CD1c-positive myeloid dendritic cell (primary cell): ENCODE results near the gene RPS21.

Source experiments
- DNase-seq: peaks from one replicate; pipeline ENCODE4 v3.0.0-alpha.2; 2016; ENCODE audit errors: extremely low spot score

RPS21 gene

GRCh38 chr20:62378215-62378614 lies 8.7 kb upstream of the RPS21 start:
- no peak for DNase-seq

GRCh38 chr20:62381202-62381797 lies 5.6 kb upstream of the RPS21 start:
- DNase-seq, result no peak

GRCh38 chr20:62381842-62382241 lies 5.1 kb upstream of the RPS21 start:
- DNase-seq, result no peak

GRCh38 chr20:62382306-62383198 lies 4.4 kb upstream of the RPS21 start:
- DNase-seq, result peak; percentile 76

GRCh38 chr20:62387219-62387913 lies 463 bp downstream of the RPS21 start:
- no peak for DNase-seq

- DNase-seq, result no peak
Measured at GRCh38 chr20:62387933-62388635, 1.2 kb downstream of the RPS21 start.

GRCh38 chr20:62388839-62389600 lies 2.1 kb downstream of the RPS21 start:
- no peak for DNase-seq

GRCh38 chr20:62389601-62390087 lies 2.7 kb downstream of the RPS21 start:
- DNase-seq, result no peak

- DNase-seq, result no peak
Measured at GRCh38 chr20:62390317-62391164, 3.6 kb downstream of the RPS21 start.

- no peak for DNase-seq
Measured at GRCh38 chr20:62391165-62392076, 4.5 kb downstream of the RPS21 start.

GRCh38 chr20:62392077-62392418 lies 5.1 kb downstream of the RPS21 start:
- DNase-seq, result no peak

- DNase-seq, result no peak
Measured at GRCh38 chr20:62392621-62393334, 5.9 kb downstream of the RPS21 start.

GRCh38 chr20:62393335-62393665 lies 6.4 kb downstream of the RPS21 start:
- DNase-seq, result no peak

GRCh38 chr20:62393830-62394229 lies 6.9 kb downstream of the RPS21 start:
- no peak for DNase-seq

GRCh38 chr20:62394248-62395245 lies 7.6 kb downstream of the RPS21 start:
- no peak for DNase-seq

GRCh38 chr20:62395311-62396242 lies 8.7 kb downstream of the RPS21 start:
- no peak for DNase-seq
